AG08395 (cell line): ENCODE data around the gene COX14.

Experiments
- DNase-seq: peaks from one replicate; pipeline ENCODE4 v3.0.0; 2012; ENCODE audit warnings: mixed read lengths, low spot score

COX14 gene

DNA sequence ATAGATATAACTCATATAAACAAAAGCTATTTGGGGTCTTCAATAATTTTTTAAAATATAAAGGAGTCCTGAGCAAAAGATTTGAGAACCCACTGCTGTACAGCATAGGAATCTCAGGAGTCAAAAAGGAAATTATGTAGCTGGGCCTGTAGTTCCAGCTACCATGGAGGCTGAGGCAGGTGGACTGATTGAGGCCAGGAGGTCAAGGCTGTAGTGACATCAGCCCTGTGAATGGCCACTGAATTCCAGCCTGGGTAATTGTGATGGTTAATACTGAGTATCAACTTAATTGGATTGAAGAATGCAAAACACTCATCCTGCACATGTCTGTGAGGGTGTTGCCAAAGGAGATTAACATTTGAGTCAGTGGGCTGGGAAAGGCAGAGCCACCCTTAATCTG lies 44.6 kb downstream of the COX14 start:
- DNase-seq = no peak

DNA sequence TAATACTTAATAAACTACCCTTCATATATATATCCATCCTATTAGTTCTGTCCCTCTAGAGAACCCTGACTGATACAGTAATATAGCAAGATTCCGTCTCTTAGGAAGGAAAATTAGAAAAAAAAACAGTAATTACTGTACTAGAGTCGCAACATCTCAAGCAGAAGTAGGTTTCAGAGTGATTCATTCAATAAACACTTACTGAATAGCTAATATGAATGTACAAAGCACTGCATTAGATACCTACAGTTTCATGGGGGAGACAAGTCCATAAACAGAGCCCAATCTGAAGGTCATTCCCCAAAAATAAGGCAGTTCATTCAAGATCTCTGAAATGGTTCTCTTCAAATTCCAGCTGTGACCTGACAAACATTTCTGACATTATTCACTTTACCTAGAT lies 45.2 kb downstream of the COX14 start:
- DNase-seq = no peak

DNA sequence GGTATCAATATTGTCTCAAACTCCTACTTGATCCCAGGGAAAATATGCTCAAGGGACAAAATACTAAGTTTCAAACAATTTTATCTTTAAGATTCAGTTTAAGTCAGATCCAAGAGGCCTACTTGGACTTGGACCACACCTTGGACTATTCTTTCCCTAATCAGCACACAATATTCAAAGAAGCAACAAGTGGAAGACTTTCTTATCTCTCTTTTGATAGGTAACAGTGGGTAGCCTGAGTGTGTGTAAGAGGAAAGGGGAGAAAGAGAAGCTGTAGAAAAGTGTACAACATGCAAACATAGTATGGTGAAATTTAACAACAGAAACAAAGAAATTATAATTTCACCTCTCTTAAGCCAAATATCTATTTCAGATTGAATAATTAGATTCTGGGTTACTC lies 48.6 kb downstream of the COX14 start:
- DNase-seq = no peak

DNA sequence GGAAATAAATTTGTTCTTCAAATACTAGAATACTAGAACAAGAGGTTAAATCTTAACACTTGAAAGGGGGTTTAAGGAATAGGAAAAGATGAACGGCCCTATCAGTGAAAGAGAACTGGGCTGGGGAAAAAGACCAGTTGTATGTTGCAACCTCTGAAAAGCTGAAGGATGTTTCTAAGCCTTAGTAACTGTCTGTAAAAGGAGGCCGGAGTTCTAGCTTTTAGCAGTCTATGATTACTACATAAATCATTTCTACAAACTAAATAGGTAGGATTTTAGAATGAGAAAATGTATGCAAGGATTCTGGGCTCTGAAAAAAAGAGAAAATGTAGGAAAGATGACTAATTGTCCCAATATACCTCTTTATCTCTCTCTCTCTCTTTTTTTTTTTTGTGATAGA lies 50.2 kb downstream of the COX14 start:
- no peak for DNase-seq

DNA sequence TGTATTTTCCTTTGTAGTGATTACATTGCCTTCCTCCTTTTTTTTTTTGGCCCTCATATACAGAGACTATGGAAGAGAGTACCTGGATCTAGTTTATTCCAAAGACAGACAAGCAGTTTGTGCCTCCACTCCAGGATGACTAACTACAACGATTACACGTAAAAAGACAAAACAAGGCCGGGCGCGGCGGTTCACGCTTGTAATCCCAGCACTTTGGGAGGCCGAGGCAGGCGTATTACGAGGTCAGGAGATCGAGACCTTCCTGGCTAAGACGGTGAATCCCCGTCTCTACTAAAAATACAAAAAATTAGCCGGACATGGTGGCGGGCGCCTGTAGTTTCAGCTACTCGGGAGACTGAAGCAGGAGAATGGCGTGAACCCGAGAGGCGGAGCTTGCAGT lies 52.9 kb downstream of the COX14 start:
- no peak for DNase-seq

DNA sequence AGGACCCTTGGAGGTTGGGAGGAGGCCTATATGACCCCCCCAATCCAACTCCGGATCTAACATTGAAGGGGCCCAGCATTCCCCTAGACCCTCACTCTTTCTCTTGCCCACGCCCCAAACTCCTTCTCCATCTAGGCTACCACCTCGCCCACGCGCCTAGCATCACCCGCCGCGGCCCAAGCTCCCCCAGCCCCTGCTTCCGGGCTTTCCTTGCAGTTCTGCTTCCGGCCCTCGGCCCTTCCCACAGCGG lies 54.7 kb downstream of the COX14 start:
- no peak for DNase-seq

DNA sequence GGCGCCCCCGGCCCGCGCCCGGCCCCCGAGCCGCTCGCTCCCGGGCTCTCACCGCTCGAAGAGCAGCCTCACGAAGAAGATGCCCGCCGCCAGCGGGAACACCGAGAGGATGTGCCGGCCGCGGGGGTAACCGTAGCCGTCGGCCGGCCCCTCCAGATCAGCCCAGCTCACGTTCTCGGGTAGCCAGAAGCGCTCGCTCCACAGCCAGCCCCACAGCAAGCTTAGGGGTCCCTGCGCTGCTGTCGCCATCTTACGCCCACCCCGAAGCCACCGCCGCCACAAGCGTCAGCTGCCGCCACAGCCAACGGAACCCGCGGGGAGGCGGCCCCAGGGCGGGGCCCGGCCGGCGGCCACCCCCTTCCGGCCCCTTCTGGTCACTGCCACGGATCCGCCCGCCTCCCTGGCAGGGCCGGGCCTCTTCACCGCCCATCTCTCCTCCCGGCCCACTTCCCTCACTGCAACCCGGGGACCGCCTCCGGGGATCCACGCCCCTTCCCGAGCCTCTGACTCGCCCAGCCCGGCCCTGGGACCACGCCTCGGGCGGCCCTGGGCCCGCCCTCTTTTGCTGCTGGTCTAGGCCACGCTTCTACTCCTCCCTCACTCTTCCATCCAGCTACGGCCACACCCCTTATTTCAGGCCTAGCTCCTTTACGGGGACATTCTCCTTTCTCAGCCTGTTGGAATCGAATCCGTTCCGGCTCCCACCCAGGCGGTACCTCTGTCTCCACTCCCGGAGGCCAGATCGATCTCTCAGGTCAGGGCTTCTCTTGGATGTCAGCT lies 55.2 kb downstream of the COX14 start, which contains the start of gene CERS5:
CERS5 (minus strand) TSS at position 321 of the 780 bp plus-strand sequence; CDS start at position 249, 72 bp downstream.
- peak; percentile 99 for DNase-seq
